Stimulated activated CD4-positive, alpha-beta T cell treated with anti-CD3 and anti-CD28 coated beads, Interleukin-1b, Interleukin-23, amount 100 ng/mL, for 48 hours (primary cell): ENCODE measurements around the gene CLDN25.
"Not testable (repeated sequence)": the region's sequence is repeated elsewhere in the genome, so short reads cannot be mapped to it uniquely, and the experiment has no call there.

Experiments used
- DNase-seq: peaks from one replicate; pipeline ENCODE4 v3.0.0-alpha.2; 2020

CLDN25 gene

DNA sequence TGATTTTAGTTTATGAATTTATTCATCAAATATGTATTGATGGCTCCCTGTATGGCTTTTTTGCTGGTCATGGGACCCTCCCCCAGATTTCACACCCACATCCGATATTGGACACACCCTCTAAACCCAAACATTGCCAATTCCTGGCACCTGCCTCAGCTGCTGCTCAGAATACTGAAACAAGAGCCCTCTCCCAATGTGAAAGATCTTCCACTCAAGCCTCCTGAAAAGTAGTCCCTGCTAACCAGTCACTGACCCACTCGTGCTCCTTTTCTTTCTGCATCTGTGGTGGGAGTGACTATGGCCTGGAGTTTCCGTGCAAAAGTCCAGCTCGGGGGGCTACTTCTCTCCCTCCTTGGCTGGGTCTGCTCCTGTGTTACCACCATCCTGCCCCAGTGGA is at the start of gene CLDN25:
CLDN25 (plus strand) TSS at position 301 of the 400 bp plus-strand sequence; CDS start at position 301, 0 bp downstream.
- DNase-seq: no peak

- no peak for DNase-seq
Observed at GRCh38 chr11:113730887-113731726, 48.5 kb upstream of the CLDN25 start.

DNA sequence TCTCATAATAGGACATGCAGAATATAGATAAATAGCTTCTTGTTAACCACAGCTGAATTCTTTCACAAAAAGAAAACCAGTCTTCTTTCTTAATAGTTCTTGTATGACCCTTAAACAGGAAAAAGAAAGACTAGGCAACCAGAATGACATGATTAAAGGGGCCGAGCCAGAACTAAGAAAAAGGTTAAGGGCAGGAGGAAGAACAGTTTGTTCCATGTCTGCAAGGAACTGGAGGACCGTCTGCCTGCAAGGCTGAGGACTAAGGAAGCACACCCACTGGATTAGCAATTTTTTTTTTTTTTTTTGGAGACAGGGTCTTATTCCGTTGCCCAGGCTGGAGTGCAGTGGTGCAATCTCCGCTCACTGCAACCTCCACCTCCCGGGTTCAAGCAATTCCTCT is 47.5 kb upstream of the CLDN25 start:
- no peak for DNase-seq

DNA sequence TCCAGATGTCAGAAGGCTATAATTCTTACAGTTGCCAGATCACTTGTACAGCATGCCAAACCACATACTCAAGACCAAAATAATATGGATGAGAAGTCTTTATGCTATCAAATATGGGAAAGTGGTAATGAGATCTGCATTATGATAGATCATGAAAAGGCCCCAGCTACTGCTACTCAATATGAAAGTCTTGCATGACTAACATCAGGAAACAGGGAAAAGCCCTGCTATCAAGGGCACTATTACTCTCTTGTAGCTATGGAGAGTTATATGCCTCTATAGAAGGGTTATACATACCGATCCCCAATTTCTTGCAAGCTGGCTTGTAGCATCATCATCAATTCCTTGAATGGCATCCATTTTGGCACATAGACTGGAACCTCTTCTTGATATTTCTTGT is 43.3 kb upstream of the CLDN25 start:
- DNase-seq: no peak

DNA sequence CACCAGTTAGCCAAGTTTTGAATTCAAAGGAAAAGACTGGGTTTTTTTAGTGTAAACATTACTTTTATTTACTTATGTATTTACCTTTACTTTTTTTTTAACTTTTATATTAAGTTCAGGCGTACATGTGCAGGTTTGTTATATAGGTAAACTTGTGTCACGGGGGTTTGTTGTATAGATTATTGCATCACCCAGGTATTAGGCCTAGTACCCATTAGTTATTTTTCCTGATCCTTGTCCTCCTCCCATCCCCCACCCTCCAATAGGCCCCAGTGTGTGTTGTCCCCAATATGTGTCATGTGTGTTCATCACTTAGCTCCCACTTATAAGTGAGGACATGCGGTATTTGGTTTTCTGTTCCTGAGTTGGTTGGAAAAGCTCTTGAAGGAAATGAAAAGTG is 26.7 kb upstream of the CLDN25 start:
- DNase-seq: no peak

GRCh38 chr11:113760241-113760640 is 19.4 kb upstream of the CLDN25 start:
- no peak for DNase-seq

DNA sequence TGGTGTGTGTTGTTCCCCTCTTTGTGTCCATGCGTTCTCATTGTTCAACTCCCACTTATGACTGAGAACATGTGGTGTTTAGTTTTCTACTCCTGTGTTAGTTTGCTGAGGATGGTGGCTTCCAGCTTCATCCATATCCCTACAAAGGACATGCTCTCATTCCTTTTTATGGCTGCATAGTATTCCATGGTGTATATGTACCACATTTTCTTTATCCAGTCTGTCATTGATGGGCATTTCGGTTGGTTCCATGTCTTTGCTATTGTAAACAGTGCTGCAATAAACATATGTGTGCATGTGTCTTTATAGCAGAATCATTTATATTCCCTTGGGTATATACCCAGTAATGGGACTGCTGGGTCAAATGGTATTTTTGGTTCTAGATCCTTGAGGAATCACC is 16.6 kb upstream of the CLDN25 start:
- DNase-seq: not testable (repeated sequence)

- no peak for DNase-seq
Observed at GRCh38 chr11:113764527-113765219, 14.9 kb upstream of the CLDN25 start.

- no peak for DNase-seq
Observed at GRCh38 chr11:113771964-113772363, 7.6 kb upstream of the CLDN25 start.

DNA sequence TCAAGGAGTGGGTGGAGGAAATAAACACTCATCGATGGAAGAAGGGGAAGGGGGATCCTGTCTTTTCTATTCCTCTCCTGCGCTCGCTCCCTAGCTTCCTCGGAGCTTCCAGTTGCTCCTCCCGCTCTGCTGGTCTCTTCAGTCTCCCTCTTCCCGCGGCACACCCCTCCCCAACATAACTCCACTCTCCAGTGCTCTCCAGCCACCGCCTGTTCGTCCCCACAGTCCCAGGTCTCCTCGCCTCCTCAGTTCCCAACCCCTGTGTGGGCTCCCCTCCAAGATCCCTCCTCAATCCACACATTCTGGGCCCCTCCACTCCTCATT is 6.5 kb upstream of the CLDN25 start:
- no peak for DNase-seq

DNA sequence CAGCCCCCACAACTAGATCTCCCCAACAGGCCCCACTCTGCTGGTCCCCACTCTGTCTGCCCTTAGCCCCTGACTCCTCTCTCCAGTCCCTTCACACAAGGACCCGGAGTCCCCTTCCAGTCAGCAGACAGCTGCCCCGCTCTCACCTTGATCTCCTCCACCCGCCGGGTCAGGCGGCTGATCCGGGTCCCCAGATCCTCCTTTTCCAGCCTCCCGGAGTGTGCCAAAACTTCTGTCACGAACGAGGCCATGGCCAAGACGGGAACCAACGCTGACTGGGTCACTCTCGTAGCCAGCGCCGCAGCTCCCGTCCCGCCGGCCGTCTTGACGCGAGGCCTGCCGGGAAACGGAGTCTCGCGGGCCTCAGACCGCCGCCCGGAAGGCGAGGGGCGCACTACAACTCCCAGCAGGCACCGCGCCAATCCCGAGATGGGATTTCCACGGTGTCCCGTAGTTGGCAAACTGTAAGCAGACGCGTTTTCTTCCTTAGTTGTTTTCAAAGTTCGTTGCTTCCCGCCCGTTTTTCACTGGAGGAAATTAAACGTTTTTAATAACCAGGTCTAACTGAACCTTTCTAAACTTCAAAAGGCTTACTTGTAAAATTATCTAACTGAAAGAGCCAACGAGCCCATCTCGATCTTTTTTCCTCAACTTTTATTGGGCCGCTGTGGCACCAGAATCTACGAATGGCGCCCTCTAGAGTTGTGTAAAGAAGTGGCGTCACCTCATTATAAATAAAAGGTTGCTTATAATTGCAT is 6.0 kb upstream of the CLDN25 start, which contains the start of gene ZW10:
ZW10 (minus strand) TSS at position 277 of the 758 bp plus-strand sequence; CDS start at position 251, 26 bp downstream.
- DNase-seq: peak; percentile 93

DNA sequence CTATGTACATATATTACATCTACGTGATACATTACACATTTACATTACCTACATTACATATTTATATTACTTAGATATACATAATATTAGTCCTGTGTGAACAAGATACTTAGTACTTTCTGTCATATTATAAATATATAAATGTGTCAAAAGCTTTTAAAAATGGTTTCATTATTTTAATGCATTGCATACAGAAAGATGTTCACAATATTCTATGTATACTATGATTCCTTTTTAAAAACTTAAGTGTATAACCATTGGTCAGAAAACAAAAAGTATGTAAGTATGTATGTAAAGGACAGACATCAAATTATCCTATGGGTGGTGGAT is 5.5 kb upstream of the CLDN25 start:
- no peak for DNase-seq

DNA sequence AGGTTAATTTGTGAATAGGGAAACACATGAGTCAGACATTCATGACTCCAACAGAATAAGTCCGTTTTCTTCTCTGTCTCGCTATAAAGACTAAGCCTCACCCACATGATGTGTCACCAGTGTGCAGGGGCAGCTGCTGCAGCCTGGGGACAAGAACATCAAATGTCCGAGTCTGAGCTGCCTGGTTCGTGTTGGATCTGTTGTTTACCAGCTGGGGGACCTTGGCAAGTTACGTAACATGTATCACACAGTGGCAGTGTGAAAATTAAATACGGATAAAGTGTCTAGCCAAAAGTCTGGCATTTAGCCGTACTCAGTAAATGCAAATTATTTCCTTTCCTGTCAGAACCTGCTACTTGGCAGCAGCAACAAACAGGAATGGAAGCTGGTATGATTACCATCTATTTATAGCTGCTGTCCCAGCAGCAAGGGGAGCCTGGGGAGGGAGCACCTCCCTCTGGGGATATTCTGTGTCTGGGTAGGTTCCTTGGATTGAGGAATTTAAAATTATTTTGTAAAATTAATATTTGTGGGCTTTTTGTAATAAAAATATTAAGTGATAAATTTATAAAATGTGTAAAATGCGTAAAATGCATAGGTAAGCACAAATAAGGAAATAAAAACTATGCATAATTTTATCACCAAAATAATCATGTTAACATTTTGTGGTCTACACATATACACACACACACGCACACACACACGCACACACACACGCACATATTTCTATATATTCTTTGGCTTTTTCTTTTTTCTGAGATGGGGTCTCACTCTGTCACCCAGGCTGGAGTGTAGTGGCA is 1.3 kb upstream of the CLDN25 start:
- DNase-seq: no peak

DNA sequence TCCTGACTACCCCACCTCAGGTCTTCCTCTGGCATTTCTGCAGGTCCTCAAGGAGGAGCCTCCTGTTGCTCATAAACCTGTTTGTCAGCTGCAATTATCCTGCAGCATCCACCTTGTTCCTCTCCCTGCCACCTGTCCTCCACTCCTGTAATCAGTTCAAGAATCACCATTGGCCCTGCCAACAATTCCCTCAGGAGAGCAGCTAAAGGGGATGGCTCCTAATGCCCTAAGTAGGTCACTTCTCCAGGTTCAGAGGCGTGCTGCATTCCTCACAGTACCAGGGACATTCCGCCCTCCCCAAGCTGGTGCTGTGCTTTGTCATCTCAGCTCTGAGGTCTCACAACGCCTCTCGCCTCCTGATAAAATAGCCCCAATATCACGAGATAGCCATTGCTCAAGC is 2.1 kb downstream of the CLDN25 start:
- DNase-seq: no peak

DNA sequence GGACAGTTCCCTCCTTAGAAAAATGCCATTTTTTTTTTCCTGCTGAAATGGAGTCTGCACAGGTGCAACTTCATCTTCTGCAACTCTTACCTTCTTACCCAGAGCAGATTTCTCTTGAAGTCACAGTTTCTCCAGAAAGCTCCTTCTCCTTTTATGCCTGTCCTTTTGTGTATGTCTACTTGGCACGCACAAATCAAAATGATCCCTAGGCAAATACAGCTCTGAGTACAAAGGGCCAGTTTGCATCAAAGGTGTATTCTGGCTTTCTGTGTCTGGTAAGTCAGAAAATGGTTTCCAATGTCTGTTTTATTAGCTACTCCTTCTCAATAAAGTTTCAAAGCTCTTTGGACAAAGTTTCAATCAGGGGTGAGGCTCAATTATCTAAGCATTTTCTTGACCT is 2.5 kb downstream of the CLDN25 start:
- DNase-seq: no peak

DNA sequence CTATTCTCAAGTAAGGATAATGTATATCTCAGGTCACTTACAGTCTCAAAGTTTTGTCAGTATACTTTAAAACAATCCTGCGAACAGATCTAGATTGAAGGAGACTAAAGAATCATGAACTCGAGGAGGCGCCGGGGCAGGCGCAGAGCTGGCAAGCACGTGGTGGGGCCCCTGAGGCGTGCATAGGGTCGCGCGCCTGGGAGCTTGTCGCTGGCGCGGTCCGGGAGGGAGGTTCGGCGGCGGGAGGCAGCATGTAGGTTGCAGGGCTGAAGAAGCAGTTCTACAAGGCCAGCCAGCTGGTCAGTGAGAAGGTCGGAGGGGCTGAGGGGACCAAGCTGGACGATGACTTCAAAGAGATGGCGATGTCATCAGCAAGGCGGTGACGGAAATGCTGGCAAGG is 9.4 kb downstream of the CLDN25 start:
- not testable (repeated sequence) for DNase-seq

DNA sequence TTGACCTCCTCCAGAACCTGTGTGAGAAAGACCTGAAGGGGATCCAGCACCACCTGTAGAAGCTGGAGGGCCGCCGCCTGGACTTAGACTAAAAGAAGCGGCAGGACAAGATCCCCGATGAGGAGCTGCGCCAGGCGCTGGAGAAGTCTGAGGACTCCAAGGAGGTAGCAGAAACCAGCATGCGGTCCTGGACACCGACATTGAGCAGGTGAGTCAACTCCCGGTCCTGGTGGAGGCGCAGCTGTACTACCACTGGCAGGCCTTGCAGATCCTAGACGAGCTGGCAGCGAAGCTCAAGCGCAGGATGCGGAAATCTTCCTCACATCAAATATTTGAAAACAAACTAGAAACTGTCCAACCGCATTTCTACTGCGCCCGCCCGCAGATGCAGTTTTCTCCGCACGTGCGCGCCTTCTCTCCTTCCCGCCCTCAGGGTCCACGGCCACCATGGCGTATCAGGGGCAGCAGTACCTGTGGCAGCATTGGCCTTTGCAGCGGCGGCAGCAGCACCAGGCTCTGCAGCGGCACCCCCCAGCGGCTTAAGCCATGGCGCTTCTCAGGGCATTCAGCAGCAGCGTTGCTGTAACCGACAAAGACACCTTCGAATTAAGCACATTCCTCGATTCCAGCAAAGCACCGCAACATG is 10.2 kb downstream of the CLDN25 start:
- no peak for DNase-seq

DNA sequence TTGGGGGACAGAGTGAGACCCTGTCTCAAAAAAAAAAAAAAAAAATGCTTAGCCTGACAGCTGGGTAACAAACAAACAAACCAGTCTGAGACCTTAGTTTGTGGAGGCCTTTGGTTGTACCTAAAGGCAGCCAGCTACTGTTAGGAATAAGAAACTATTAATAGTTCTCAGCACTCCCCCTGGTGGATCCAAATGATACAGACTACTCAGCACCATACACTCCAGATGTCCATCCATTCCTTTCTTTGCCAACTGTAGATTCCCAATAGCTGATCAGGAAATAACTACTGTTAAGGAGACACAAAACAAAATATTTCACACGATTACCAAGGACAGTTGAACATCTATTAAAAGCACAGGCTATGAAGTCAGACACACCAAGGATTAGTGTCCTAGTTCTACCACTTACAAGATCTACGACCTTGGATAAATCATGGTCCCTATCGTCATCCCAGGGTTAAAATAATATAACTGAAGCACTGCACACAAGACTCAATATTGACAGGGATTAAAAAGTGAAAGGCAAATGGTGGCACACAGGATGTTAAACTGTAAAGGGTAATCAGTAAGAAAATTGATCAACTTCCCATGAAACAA is 17.2 kb downstream of the CLDN25 start:
- no peak for DNase-seq

DNA sequence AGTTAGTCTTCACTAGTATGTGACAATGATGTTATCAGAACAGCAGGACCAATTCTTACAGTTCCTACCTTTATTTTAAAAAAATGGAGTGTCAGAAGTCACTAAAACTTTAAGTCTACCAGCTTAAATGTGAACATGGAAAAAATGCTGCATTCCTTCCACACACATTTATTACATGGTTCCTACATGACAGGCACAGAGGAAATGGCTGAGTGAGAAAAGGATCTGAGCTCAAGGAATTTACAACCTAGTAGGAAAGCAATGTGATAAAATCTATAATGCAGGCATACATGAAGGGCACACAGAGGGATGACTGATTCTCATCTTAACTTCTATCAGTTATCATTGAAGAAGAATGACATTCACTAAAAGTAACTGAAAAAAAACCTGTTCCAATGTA is 23.0 kb downstream of the CLDN25 start:
- DNase-seq: no peak

DNA sequence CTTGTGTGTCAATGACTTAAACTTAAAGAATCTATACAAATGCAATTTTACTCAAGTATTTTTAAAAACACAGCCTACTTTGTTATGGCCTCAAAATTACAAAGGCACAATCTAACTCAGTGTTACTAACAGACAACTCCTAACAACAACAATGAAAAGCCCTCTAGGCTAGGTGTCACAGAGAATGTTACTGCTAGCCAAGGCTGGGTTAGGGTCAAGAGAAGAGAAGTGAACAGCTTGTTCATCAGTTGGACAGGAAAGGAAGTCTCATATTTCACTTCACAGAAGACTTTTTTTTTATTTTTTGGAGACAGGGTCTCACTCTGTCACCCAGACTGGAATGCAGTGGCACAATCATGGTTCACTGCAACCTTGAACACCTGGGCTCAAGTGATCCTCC is 26.0 kb downstream of the CLDN25 start:
- no peak for DNase-seq

GRCh38 chr11:113806406-113806805 is 26.8 kb downstream of the CLDN25 start:
- no peak for DNase-seq

GRCh38 chr11:113808931-113809330 is 29.3 kb downstream of the CLDN25 start:
- no peak for DNase-seq
